ENCODE measurements around the gene PAK4.

- TF ChIP-seq, protein P1, sequence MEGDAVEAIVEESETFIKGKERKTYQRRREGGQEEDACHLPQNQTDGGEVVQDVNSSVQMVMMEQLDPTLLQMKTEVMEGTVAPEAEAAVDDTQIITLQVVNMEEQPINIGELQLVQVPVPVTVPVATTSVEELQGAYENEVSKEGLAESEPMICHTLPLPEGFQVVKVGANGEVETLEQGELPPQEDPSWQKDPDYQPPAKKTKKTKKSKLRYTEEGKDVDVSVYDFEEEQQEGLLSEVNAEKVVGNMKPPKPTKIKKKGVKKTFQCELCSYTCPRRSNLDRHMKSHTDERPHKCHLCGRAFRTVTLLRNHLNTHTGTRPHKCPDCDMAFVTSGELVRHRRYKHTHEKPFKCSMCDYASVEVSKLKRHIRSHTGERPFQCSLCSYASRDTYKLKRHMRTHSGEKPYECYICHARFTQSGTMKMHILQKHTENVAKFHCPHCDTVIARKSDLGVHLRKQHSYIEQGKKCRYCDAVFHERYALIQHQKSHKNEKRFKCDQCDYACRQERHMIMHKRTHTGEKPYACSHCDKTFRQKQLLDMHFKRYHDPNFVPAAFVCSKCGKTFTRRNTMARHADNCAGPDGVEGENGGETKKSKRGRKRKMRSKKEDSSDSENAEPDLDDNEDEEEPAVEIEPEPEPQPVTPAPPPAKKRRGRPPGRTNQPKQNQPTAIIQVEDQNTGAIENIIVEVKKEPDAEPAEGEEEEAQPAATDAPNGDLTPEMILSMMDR (IDR thresholded peaks at IDR 0.05; ENCODE audit: poor library complexity) = no peak
- no peak for TF ChIP-seq EZH2phosphoT487 (IDR thresholded peaks at IDR 0.05; ENCODE audit: low read depth, severe bottlenecking, unreplicated experiment)
- no peak for TF ChIP-seq EZH2 (IDR thresholded peaks at IDR 0.05; ENCODE audit: borderline replicate concordance)
These were observed 22.4 kb upstream of the PAK4 start for GRCh38 chr19:39103151-39103550.
